H1 (cell line): ENCODE data around the gene LIN37. TPM values are rescaled to one million over a fixed set of nuclear protein-coding genes. Genes with fewer than 3 reads are reported as not detected.

Experiments used
- CTCF ChIA-PET: fragments of 300-600 bp; sonication (Branson Sonifier 250); formaldehyde crosslinking; loops from one replicate; lab custom pipeline; 2021; ENCODE audit not compliant: partially characterized antibody; lab: Charles Lee
- POLR2A ChIA-PET: fragments of 300-600 bp; sonication (Branson Sonifier 250); formaldehyde crosslinking; loops from one replicate; lab custom pipeline; 2021; ENCODE audit warnings: inconsistent platforms; ENCODE audit not compliant: partially characterized antibody; lab: Charles Lee
- DNase-seq, 2 experiments: peaks; one replicate each; pipeline versions ENCODE4 v3.0.0 to v3.0.0-alpha.2; 2010 to 2022; ENCODE audit warnings: low spot score in 2 of 2, low read depth in 1 of 2, mixed read lengths in 1 of 2
- FAIRE-seq: peaks from 2 replicates; lab custom pipeline; 2011; peaks lifted over from hg19 to GRCh38; lab: Jason Lieb, UNC
- H2AFZ ChIP-seq: 2 replicates; pipeline ENCODE4 v1.8.1; 2012; ENCODE audit warnings: low read length, inconsistent platforms
- H2AK5ac ChIP-seq: 2 replicates; pipeline ENCODE4 v1.6.1; 2013; ENCODE audit warnings: low read depth, low read length
- H2BK120ac ChIP-seq: replicated peaks from 2 replicates; pipeline ENCODE3; 2013; ENCODE audit warnings: low read depth, low read length, inconsistent platforms
- H2BK12ac ChIP-seq: 2 replicates; pipeline ENCODE4 v1.6.1; 2013; ENCODE audit warnings: low read depth, low read length
- H2BK15ac ChIP-seq: 2 replicates; pipeline ENCODE4 v1.6.1; 2013; ENCODE audit warnings: low read length
- H2BK20ac ChIP-seq: 2 replicates; pipeline ENCODE4 v1.6.1; 2013; ENCODE audit warnings: low read length
- H2BK5ac ChIP-seq: 2 replicates; pipeline ENCODE4 v1.6.1; 2013; ENCODE audit warnings: low read depth, low read length
- H3K14ac ChIP-seq: 2 replicates; pipeline ENCODE4 v1.6.1; 2013; ENCODE audit warnings: inconsistent platforms; ENCODE audit not compliant: insufficient read length
- H3K18ac ChIP-seq: 2 replicates; pipeline ENCODE4 v1.6.1; 2013; ENCODE audit warnings: low read length; ENCODE audit errors: extremely low read depth
- H3K23ac ChIP-seq: 2 replicates; pipeline ENCODE4 v1.6.1; 2013; ENCODE audit warnings: inconsistent platforms; ENCODE audit not compliant: insufficient read length
- H3K23me2 ChIP-seq: 2 replicates; pipeline ENCODE4 v1.6.1; 2013; ENCODE audit warnings: low read depth, low read length
- H3K27ac ChIP-seq: 2 replicates; pipeline ENCODE4 v1.6.1; 2011; ENCODE audit warnings: low read depth, low read length, inconsistent platforms
- H3K27me3 ChIP-seq, 4 experiments: replicated peaks in 1 of 4; 1 replicate in 1 of 4; 2 replicates in 3 of 4; pipeline versions ENCODE4 v1.6.1 to v1.8.1; 2011 to 2013; ENCODE audit warnings: low read length in 3 of 4, mild to moderate bottlenecking in 3 of 4, inconsistent platforms in 2 of 4, mixed read lengths in 2 of 4, moderate library complexity in 1 of 4; ENCODE audit not compliant: control insufficient read depth in 3 of 4, insufficient read depth in 3 of 4; ENCODE audit errors: extremely low read depth in 1 of 4
- H3K36me3 ChIP-seq, 4 experiments: 2 replicates each; pipeline versions ENCODE4 v1.6.1 to v1.8.1; 2011 to 2013; ENCODE audit warnings: mild to moderate bottlenecking in 4 of 4, low read length in 3 of 4, moderate library complexity in 2 of 4, control low read depth in 1 of 4, inconsistent platforms in 1 of 4; ENCODE audit not compliant: insufficient read depth in 4 of 4, control insufficient read depth in 2 of 4
- H3K4ac ChIP-seq: replicated peaks from 2 replicates; pipeline ENCODE3; 2013; ENCODE audit warnings: low read length, low read depth, mixed read lengths, inconsistent platforms; ENCODE audit not compliant: insufficient read length
- H3K4me1 ChIP-seq, 4 experiments: replicated peaks in 1 of 4; 1 replicate in 1 of 4; 2 replicates in 3 of 4; pipeline versions ENCODE4 v1.6.1 to v1.8.1; 2011 to 2013; ENCODE audit warnings: low read length in 3 of 4, inconsistent platforms in 2 of 4, mixed read lengths in 1 of 4; ENCODE audit not compliant: insufficient read depth in 4 of 4, control insufficient read depth in 3 of 4
- H3K4me2 ChIP-seq, 2 experiments: 2 replicates each; pipeline versions ENCODE4 v1.6.1 to v1.8.1; 2011 to 2013; ENCODE audit warnings: low read depth in 2 of 2, low read length in 2 of 2, control low read depth in 1 of 2, inconsistent platforms in 1 of 2, mild to moderate bottlenecking in 1 of 2; ENCODE audit not compliant: insufficient read depth in 1 of 2
- H3K4me3 ChIP-seq, 4 experiments: fragments of 200-600, 300-600 bp in 1 of 4; sonication (generic), shearing (Covaris generic), sonication (Bioruptor Twin) in 1 of 4; 2 replicates each; pipeline versions ENCODE4 v1.5.1 to v1.8.1; 2011 to 2016; ENCODE audit warnings: low read length in 4 of 4, low read depth in 3 of 4, control low read depth in 2 of 4, inconsistent platforms in 2 of 4, mild to moderate bottlenecking in 2 of 4, mixed read lengths in 1 of 4, moderate library complexity in 1 of 4; ENCODE audit not compliant: insufficient read depth in 2 of 4; ENCODE audit errors: extremely low read depth in 1 of 4
- H3K56ac ChIP-seq: replicated peaks from 2 replicates; pipeline ENCODE3; 2013; ENCODE audit warnings: low read depth, mild to moderate bottlenecking, mixed read lengths, low read length, inconsistent platforms; ENCODE audit not compliant: insufficient read length
- H3K79me1 ChIP-seq: 2 replicates; pipeline ENCODE4 v1.6.1; 2013; ENCODE audit warnings: low read depth, low read length, control low read depth
- H3K79me2 ChIP-seq, 2 experiments: 2 replicates each; pipeline versions ENCODE4 v1.6.1 to v1.8.1; 2012 to 2013; ENCODE audit warnings: low read length in 2 of 2, mild to moderate bottlenecking in 2 of 2, inconsistent platforms in 1 of 2; ENCODE audit not compliant: insufficient read depth in 2 of 2, control insufficient read depth in 1 of 2
- H3K9ac ChIP-seq, 4 experiments: replicated peaks in 1 of 4; 1 replicate in 1 of 4; 2 replicates in 3 of 4; pipeline versions ENCODE4 v1.6.1 to v1.8.1; 2011 to 2013; ENCODE audit warnings: low read depth in 3 of 4, low read length in 3 of 4, control low read depth in 2 of 4, mild to moderate bottlenecking in 2 of 4, moderate library complexity in 2 of 4, inconsistent platforms in 1 of 4; ENCODE audit errors: extremely low read depth in 1 of 4
- H3K9me3 ChIP-seq, 2 experiments: 2 replicates each; pipeline versions ENCODE4 v1.6.1 to v1.8.1; 2012 to 2013; ENCODE audit warnings: mild to moderate bottlenecking in 2 of 2, moderate library complexity in 2 of 2, control low read depth in 1 of 2, inconsistent platforms in 1 of 2, low read depth in 1 of 2, low read length in 1 of 2, mixed read lengths in 1 of 2; ENCODE audit not compliant: insufficient read depth in 2 of 2
- H4K20me1 ChIP-seq, 2 experiments: replicated peaks in 1 of 2; 2 replicates each; pipeline versions ENCODE3 to v1.8.1; 2011 to 2013; ENCODE audit warnings: inconsistent platforms in 2 of 2, low read length in 2 of 2, mild to moderate bottlenecking in 1 of 2; ENCODE audit not compliant: insufficient read depth in 2 of 2, control insufficient read depth in 1 of 2
- H4K5ac ChIP-seq: 2 replicates; pipeline ENCODE4 v1.6.1; 2013; ENCODE audit warnings: low read length, low read depth, mixed read lengths, inconsistent platforms; ENCODE audit not compliant: insufficient read length
- H4K8ac ChIP-seq: 2 replicates; pipeline ENCODE4 v1.8.0; 2013; ENCODE audit warnings: mild to moderate bottlenecking, moderate library complexity, low read length, inconsistent platforms; ENCODE audit not compliant: insufficient read depth; ENCODE audit errors: extremely low read depth
- H4K91ac ChIP-seq: replicated peaks from 2 replicates; pipeline ENCODE3; 2013; ENCODE audit warnings: low read length, mixed read lengths, inconsistent platforms; ENCODE audit not compliant: insufficient read length
- WGBS, 2 experiments: shearing (Covaris generic) in 1 of 2; methylation state at CpG; one replicate each; pipeline versions ENCODE4 v1.1.6 to v1.1.7; 2013 to 2015; ENCODE audit warnings: low lambda C conversion rate in 2 of 2, mixed read lengths in 2 of 2, inconsistent platforms in 1 of 2, low coverage in 1 of 2, missing lambda C conversion rate in 1 of 2; ENCODE audit not compliant: insufficient replicate concordance in 2 of 2, insufficient coverage in 1 of 2, insufficient read length in 1 of 2; ENCODE audit errors: extremely low coverage in 1 of 2, missing lambda C conversion rate in 1 of 2; 5-methylcytosine and 5-hydroxymethylcytosine counted together
- polyA plus RNA-seq, 7 experiments: library from polyadenylated mRNA; depleted of rRNA in 3 of 7; stranded (reverse) in 5 of 7; unstranded in 2 of 7; fragments of >200 nt in 5 of 7; fragments of 200-250 nt in 2 of 7; gene quantifications; 1 replicate in 5 of 7; 2 replicates in 1 of 7; 4 replicates in 1 of 7; pipeline versions ENCODE4 v1.2.1 to v1.2.3, GENCODE V29; 2011 to 2013; ENCODE audit warnings: missing spikeins in 2 of 7, mixed read lengths in 2 of 7
- total RNA-seq: library from RNA; stranded (reverse); fragmentation: NEBNext Ultra II Directional; extraction: Animal tissue kit (Norgen Biotek cat#: 25700); gene quantifications from 2 replicates; pipeline ENCODE4 v1.2.1, GENCODE V29; 2021

The LIN37 gene
- total and polyA plus RNA-seq, 2 of the 8 experiments (the other 6 are each of a cell fraction or from before 2014, with no cell fraction given) = 3.8 to 9.8 TPM

DNA sequence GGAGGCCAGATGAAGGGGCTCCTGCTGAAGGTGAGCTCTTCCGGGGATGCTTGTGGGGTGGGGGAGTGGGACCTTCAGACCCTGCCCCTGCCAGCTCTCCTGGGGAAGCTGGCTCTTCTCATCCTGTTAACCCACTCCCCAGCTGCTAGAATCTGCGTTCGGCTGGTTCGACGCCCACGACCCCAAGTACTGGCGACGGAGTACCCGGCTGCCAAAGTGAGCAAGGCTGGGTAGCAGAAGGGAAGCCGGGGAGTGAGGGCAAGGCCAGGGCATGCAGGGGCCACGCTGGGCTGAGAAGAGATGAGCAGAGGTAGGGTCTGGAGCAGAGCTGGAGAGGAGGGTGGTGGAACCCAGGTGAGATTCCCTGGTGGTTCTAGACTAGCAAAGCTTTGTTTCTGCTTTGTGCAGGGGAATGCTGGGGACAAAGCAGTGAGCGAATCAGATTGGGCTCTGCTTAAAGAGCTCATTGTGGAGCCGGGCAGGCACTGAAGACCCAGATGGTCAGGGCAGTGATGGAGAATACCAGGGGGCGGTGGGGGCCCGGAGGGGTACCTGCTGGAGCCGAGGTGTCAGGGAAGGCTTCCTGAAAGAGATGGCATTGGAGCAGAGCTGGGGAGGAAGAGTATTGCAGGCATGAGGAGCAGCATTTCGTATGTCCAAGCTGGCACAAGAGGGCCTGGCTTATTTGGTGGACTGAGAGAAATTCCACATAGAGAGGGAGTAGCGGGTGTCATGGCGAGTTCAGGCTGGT is 20.2 kb upstream of the LIN37 start:
- no peak overlapping the region for H4K8ac ChIP-seq
- no peak overlapping the region for H3K27ac ChIP-seq
- no peak overlapping the region for H2BK15ac ChIP-seq
- H3K14ac ChIP-seq = no peak overlapping the region
- H3K4me1 ChIP-seq = no peaks in the 10 kb centered on the region
- H2BK12ac ChIP-seq = no peak overlapping the region
- H3K4ac ChIP-seq = no peak overlapping the region
- DNase-seq (no peak), FAIRE-seq (no peak)
- H2BK20ac ChIP-seq = no peak overlapping the region
- H3K27me3 ChIP-seq = no peaks in the 10 kb centered on the region
- no peak overlapping the region for H3K4me2 ChIP-seq
- H4K5ac ChIP-seq = no peak overlapping the region
- no peak overlapping the region for H3K56ac ChIP-seq
- H2AK5ac ChIP-seq = no peak overlapping the region
- no peaks in the 10 kb centered on the region for H3K23me2 ChIP-seq
- no peak overlapping the region for H3K4me3 ChIP-seq
- H2BK120ac ChIP-seq = no peak overlapping the region
- H2AFZ ChIP-seq = no peak overlapping the region
- H3K79me1 ChIP-seq = no peaks in the 10 kb centered on the region
- H4K20me1 ChIP-seq = peaks cover 12 to 18% of the 10 kb centered on the region in 2 experiments
- no peak overlapping the region for H3K9ac ChIP-seq
- POLR2A ChIA-PET = interaction anchor here (1.3 to 6.1 kb wide), 5 partner anchors 8 to 18 kb away, joined by 3 to 39 read pairs (median 12); partner anchors contain the start of genes KMT2B, PSENEN and U2AF1L4
- 90% methylated on average over 16 of the region's 19 CpGs; no CpG with 5 or more reads in 1 of the 2 experiments for WGBS, 2 experiments
- H4K91ac ChIP-seq = no peak overlapping the region
- H2BK5ac ChIP-seq = no peak overlapping the region
- no peak overlapping the region for H3K18ac ChIP-seq
- H3K36me3 ChIP-seq = peaks cover 40 to 80% (median 76%) of the 10 kb centered on the region in 4 experiments
- no peak overlapping the region for H3K23ac ChIP-seq
- no peaks in the 10 kb centered on the region for H3K79me2 ChIP-seq
- CTCF ChIA-PET = interaction anchor here (1.1 to 11.8 kb wide), 2 partner anchors 10 to 14 kb away, joined by 3 to 80 read pairs; partner anchors contain the start of gene IGFLR1
- no peaks in the 10 kb centered on the region for H3K9me3 ChIP-seq
